CD4-positive, alpha-beta T cell treated with Interleukin-4 for 4 hours (primary cell): ENCODE measurements around the gene PGAP3.

ENCODE experiments used
- DNase-seq: peaks from one replicate; pipeline ENCODE4 v3.0.0-alpha.2; 2020

PGAP3 gene

DNA sequence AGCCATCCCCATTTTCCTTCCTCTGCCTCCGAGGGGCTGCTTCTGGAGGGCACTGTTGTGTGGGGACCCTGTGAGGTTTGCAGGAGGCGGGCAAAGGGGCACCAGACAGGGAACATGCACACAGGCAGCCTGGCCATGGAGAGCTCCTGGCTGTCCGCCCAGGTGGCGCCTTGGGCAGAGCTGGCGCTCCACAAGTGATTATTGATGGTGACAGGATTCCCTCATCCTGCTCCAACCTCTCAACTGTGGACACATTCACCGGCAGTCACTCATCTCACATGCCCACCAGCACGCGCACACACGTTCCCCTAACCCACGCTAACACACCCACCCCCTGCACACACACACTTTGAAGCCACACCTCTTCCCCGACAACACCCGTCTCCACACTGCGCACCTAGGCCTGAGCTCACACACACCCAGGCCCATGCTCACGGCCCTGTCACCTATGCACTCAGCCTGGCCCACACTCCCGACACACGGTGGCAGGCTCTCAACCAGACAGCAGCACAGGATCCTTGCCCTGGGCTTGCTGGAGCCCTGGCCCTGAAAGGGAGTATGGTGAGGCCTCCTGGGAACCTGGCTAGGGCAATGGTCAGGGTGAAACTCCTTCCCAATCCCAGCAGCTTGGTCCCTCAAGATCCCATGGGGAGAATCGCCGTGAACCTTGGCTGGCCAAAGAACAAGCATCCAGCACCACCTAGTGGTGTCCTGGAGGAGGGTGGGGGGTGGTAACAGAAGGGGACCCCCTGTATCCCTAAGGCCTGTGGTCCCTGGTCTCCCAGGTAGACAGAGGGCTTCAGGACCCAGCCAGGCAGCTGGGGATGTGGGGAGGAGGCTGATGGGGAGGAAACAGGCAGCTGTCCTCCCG lies 16.0 kb downstream of the PGAP3 start:
- DNase-seq = no peak

DNA sequence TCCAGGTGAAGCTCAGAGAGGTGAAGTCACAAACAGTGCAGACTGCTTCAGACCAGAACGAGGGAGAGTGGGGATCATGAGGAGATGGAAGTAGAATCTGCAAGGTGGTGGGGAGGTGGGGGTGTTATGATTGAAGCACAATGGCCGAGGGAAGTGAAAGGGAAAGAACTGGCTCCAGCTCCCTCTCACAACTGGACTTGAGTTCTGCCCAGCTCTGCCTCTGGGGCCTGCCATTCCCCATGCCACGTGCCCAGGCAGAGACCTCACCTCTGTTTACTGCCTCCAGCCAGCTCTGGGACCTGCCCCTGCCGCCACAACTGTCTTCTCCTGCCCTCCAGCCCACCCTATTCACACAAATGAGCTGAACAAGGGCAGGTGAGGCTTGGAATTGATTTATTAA lies 17.1 kb downstream of the PGAP3 start:
- no peak for DNase-seq

DNA sequence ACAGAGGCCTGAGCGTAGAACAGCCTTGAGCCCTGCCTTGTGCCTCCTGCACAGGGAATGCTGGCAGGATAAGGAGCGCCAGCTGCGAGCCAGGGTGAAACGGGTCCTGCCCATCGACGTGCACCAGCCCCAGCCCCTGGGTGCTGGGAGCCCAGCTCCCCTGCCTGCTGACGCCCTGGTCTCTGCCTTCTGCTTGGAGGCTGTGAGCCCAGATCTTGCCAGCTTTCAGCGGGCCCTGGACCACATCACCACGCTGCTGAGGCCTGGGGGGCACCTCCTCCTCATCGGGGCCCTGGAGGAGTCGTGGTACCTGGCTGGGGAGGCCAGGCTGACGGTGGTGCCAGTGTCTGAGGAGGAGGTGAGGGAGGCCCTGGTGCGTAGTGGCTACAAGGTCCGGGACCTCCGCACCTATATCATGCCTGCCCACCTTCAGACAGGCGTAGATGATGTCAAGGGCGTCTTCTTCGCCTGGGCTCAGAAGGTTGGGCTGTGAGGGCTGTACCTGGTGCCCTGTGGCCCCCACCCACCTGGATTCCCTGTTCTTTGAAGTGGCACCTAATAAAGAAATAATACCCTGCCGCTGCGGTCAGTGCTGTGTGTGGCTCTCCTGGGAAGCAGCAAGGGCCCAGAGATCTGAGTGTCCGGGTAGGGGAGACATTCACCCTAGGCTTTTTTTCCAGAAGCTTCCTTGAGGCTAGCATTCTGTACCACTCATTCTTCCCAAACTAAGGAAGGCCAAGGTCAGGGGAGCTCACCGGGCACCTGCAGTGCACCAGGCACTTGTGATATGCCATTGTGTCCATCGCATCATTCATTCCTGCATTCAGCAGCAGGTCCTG lies 17.7 kb downstream of the PGAP3 start:
- DNase-seq = no peak

DNA sequence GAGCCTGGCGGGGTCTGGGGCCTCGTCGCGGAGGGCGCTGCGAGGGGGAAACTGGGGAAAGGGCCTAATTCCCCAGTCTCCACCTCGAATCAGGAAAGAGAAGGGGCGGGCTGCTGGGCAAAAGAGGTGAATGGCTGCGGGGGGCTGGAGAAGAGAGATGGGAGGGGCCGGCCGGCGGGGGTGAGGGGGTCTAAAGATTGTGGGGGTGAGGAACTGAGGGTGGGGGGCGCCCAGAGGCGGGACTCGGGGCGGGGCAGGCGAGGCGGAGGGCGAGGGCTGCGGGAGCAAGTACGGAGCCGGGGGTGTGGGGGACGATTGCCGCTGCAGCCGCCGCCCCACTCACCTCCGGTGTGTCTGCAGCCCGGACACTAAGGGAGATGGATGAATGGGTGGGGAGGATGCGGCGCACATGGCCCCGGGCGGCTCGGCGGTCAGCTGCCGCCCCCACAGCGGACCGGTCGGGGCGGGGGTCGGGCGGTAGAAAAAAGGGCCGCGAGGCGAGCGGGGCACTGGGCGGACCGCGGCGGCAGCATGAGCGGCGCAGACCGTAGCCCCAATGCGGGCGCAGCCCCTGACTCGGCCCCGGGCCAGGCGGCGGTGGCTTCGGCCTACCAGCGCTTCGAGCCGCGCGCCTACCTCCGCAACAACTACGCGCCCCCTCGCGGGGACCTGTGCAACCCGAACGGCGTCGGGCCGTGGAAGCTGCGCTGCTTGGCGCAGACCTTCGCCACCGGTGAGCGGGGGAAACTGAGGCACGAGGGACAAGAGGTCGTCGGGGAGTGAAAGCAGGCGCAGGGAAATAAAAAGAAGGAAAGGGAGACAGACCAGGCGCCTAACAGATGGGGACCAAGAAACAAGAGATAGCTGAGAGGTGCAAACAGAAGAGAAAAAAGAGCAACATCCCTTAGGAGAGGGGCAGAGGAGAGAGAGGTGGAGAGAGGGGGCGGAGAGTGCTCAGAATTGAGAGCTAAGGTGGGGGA lies 19.6 kb downstream of the PGAP3 start, which contains the start of gene PNMT:
Gene PNMT (plus strand): TSS at position 509 of the 980 bp plus-strand sequence. CDS start 23 bp downstream, at position 532.
- peak; percentile 51 for DNase-seq

DNA sequence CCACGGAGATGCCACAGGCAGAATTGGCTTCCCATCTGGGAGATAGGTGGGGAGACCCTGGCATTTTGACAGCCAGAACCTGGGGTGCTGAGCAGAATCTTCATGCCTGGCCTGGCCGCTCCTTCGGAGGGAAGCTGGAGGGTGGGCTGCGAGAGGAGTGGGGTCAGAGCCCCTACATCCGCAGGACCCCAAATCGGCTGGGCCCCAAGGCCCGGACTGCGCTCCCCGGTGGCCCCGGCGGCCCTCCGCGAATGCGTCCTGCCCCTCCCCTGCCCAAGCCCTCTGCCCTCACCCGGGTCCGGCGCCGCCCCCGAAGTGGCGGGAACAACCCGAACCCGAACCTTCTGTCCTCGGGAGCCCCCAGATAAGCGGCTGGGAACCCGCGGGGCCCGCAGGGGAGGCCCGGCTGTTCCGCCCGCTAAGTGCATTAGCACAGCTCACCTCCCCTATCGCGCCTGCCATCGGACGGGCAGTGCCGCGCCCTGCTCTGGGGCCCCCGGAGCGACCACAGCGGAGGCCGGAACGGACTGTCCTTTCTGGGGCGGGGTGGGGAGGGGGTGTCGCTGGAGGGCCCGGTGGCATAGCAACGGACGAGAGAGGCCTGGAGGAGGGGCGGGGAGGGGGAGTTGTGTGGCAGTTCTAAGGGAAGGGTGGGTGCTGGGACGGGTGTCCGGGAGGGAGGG lies 20.5 kb downstream of the PGAP3 start:
- no peak for DNase-seq

DNA sequence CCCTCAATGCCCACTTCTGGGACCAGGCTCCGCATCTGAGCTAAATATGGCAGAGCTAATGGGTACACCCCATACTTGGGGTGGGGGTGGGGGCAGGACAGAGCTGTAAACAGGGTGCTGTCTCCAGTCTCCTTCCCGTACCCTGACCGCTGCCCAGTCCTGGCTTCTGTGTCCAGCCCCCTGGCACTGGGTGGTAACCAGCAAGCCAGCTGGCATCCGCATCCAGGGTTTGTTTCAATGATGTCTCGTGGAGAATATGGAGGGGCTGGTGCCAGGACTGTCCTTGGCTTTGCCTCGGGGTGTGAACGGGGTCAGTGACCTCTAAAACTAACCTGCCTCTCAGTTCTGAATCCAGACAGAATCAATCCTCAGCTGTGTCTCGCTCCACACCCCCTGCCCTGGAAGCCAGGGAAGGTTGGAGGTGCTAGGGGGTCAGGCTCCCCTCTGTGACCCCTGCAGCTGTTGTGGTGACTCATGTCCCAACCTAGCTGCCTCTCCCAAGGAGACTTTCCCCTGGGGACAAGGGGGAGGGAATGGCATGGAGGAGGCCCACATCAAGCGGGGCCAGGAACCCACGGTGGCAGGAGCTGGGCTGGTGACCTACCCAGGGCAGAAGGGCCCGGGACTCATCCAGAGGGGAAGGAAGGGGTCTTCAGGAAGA lies 21.1 kb downstream of the PGAP3 start:
- no peak for DNase-seq

DNA sequence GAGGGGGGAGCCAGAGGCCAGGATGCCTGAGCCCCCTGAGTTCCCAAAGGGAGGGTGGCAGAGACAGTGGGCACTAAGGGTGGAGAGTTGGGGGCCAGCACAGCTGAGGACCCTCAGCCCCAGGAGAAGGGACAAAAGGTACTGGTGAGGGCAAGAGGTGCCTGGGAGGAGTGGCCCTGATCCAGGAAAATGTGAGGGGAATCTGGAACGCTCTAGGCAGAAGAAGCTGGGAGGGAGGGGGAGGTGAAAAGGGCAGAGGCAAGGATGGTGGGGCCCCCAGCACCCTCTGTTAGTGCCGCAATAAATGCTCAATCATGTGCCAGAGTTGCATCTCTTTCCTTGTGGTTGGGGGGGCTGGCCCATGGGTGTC lies 21.6 kb downstream of the PGAP3 start:
- no peak for DNase-seq

DNA sequence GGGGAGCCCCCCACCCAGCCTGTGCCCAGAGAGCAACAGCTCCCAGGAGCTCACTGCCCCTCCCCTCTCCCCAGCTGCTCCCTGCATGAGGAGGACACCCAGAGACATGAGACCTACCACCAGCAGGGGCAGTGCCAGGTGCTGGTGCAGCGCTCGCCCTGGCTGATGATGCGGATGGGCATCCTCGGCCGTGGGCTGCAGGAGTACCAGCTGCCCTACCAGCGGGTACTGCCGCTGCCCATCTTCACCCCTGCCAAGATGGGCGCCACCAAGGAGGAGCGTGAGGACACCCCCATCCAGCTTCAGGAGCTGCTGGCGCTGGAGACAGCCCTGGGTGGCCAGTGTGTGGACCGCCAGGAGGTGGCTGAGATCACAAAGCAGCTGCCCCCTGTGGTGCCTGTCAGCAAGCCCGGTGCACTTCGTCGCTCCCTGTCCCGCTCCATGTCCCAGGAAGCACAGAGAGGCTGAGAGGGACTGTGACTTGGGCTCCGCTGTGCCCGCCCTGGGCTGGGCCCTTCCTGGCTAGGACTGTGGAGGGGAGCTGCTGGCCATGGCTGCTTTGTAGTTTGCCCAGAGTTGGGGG lies 22.1 kb downstream of the PGAP3 start:
- DNase-seq = no peak

DNA sequence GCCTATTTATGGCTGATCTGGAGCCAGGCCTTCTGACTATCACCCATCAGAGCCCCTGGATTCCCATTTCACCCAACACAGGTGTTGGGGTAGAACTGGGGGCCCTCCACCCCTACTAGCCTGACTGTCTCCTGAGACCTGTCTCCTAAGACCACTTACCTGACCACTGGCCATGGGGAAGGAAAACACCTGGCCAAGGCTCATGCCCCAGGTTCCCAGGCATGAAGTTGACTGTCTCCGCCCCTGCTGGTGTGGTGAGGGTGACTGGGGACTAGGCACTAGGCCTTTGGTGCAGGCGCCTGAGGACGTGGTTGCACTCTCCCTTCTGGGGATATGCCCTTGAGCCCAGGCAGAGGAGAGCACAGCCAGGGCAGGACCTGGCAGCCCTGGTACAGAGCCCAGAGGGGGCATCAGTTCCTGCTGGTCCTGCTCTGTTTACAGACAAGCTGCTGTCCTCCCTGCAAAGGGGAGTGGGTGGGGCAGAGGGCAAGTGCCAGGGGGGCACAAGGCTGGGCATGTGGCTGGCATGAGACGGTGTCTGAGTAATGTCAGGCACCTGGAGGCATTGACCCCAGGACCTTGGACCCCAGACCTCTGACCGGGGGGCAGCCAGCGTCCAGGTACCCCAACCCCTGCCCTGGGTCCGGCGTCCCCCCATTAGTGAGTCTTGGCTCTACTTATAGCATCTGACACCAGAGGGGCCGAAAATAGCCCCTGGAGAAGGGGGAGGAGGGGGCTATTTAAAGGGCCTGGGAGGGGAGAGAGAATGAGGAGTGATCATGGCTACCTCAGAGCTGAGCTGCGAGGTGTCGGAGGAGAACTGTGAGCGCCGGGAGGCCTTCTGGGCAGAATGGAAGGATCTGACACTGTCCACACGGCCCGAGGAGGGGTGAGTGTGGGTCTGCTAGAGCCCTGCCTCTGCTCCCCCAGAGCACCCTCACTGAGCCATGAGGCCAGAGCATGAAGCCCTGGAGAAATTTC lies 23.0 kb downstream of the PGAP3 start, which contains the start of gene TCAP:
Gene TCAP (plus strand): TSS at position 769 of the 981 bp plus-strand sequence. CDS start 11 bp downstream, at position 780.
- DNase-seq = no peak

DNA sequence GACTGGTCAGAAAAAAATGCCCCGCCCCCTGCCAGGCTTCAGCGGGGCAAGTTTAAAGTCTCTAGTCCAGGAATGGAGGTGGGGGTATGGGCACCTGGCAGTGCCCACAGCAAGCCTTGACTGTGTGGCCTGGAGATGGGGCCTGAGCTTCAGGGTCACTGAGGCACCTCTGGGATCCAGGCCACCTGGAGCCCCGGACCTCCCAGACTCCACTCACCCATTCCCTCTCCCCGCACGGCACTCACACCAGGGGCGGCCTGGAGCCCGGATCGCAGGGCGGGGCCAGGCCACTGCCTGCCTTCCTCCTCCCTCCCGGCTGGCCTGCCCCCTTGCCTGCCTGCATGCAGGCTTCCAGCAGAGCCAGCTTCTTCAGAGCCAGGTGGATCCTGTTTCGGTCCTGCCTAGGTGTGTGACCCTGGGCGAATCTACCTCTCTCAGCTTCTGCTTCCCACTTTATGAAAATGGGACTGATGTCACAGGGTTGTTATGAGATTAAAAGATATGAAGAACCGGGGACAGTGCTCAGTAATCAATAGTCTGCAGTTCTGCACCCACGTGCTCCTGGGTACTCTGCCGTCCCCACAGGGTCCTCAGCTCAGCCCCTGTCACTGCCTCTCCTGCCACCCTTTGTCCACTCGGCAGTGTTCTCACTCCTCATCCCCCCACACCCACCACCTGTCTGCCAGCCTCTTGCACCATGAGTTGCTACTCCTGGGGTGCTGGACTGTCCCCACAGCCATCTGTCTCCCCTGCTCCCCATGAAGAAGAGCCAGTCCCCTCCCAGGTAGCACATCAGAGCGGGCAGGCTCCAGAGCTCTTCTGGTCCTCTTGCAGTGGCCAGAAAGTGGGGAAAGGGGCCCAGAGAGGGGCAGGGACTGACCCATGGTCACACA lies 23.9 kb downstream of the PGAP3 start:
- DNase-seq = no peak

DNA sequence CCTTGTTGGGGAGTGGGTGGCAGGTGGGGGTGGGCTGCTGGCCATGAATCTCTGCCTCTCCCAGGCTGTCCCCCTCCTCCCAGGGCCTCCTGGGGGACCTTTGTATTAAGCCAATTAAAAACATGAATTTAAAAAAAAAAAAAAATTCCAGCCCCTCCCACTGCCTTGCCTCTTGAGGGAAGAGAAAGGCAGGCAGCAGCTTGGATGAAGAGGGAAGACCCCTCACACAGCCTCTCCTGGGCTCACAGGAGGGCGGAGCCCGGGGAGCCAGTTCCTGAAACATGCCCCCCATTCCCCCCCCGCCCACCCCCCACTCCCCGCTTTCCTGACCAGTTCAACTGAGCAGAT lies 24.5 kb downstream of the PGAP3 start:
- no peak for DNase-seq

DNA sequence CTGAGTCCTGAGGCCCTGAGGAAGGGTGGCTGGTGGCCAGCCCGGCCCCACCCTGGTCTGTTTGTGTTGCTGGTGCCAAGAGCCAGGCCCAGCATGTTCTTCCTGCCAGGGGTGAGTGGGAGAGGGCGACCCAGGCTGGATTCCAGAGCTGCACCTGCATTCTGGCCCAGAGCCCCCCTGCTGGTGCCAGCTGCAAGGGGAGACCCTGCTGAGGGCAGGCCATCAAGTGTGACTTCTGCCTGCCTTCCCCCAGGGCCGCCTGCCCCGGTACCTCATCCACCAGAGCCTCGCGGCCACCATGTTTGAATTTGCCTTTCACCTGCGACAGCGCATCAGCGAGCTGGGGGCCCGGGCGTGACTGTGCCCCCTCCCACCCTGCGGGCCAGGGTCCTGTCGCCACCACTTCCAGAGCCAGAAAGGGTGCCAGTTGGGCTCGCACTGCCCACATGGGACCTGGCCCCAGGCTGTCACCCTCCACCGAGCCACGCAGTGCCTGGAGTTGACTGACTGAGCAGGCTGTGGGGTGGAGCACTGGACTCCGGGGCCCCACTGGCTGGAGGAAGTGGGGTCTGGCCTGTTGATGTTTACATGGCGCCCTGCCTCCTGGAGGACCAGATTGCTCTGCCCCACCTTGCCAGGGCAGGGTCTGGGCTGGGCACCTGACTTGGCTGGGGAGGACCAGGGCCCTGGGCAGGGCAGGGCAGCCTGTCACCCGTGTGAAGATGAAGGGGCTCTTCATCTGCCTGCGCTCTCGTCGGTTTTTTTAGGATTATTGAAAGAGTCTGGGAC lies 25.1 kb downstream of the PGAP3 start:
- DNase-seq = no peak

DNA sequence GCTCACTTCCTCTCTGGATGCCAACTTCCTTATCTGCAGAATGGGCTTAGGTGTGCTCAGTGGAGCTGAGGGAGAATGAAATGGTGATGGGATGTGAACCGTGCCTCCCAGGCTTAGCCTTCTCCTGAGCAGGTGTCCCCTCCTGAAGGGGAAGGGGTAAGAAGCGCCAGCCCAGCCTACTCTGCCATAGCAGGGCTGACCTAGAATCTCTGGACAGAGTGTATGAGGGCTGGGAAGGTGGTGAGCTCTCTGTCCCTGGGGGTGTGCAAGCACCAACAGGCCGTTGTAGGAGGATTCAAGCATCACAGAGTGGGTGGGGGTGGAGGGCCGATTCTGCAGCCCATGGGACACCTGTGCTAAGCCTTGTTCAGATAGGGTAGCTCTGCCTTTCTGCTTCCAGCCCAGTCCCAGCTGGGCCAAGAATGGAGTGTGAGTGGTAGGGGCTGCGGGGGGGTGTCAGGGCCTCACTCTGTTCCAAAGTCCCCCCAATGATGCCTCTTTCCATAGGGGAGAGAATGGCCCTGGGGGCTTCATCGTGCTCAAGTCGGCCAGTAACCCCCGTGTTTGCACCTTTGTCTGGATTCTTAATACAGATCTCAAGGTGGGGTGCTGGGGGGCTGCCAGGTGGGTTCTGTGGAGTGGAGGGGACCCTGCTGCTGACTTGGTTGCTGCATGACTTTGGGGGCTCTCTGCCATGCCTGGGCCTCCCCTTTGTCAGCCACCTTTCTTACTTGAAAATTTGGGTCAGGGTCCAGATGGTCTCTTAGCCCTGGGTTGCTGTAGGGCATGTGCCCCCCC lies 25.9 kb downstream of the PGAP3 start:
- no peak for DNase-seq

DNA sequence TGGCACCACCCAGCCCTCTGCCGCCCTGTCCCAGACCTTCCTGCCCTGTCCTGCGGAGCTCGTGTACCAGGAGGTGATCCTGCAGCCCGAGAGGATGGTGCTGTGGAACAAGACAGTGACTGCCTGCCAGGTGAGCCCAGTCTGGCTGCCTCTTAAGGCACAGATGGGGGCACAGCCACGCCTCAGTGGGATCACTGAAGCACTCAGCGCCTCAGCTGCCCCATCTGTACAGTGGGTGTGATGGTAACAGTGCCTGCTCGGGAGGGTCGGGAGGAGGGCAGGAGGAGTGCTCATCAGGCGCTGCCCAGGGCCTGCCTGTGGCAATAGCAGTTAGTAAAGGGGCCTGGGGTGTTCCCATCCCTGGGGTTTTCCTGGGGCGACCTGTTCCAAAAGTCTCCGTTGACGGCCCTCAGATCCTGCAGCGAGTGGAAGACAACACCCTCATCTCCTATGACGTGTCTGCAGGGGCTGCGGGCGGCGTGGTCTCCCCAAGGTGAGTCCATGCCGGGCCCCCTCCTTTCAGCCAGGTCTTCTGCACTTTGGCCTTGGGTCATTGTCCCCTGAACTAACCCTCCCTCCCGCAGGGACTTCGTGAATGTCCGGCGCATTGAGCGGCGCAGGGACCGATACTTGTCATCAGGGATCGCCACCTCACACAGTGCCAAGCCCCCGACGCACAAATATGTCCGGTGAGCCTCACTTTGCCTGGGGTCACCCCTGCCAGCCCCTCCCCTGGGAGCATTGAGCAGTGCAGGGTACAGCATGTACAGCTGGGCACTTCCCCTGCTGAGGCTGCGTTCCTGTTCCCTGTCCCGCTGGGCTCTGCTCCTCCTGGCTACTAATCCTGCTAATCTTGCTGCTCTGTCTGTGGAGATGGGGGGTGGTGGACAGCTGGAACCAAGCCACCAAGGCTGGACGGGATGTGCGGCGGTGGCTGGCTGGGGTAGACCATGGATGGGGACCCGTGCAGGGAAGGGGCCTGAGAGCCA lies 27.2 kb downstream of the PGAP3 start:
- no peak for DNase-seq

DNA sequence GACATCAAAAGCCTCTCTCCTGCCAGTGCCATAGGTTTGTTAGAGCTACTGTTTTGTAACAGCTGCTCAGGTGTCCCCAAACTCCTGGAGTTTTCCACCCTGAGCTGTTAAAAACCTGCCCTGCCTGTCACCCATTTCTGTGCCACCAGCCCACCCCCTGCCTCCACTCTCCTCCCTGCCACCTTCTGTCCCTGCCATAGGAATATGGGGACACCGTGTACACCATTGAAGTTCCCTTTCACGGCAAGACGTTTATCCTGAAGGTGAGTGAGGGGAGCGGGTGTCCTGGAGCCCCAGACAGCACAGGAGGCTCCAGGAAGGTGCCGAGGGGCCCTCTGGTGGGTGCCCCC lies 27.9 kb downstream of the PGAP3 start:
- DNase-seq = no peak
